Measurements from ENCODE around the gene SUSD6. TPM values are rescaled to one million over a fixed set of nuclear protein-coding genes. Genes with fewer than 3 reads are reported as not detected.
A peak's percentile ranks its signal among the peaks of the same experiment; 100 is the strongest.

SUSD6 gene
- total and polyA plus RNA-seq, 9 of the 15 experiments (the other 6 are each of a cell fraction or from before 2014, with no cell fraction given) = 2.9 to 20.7 (median 5.6) TPM

DNA sequence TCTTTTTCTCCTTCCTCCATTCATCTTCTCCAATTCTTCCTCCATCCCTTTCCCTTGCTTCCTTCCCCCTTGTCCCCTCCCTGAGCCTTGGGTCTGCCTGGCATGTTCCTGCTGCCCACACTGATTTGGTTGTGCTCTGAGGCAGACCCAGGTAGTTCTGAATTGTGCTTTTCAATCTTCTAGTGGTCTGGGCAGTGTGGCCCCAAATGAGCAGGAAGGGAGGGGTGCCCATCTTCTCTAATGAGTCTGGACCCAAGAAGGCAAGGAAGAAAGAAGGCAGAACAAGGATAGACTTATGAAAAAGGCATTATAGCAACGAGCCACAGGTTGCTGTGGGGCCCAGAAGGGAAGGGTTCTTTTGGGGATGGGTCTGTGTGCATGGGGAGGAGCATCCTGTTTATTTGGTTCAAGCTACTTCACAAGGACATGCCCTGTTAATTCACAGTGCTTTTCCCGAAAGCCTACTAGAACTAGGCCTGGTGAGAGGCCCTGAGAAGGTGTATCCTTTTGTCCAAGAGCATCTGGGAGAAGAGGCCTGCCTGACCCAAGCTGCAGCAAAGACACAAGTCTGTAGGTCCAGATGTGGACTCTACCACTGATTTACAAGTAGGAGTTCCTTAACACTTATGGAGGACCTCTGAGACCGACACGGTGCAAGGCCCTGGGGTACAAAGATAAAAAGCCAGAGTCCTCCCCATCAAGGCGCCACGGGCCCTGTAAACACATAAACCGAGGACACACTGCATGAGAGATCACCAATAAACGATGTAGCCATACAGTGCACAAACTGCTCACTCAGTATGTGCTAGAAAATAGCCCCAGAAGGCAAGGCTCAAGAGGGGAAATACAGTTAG, 1.1 kb upstream of the SUSD6 start:
- Histone ChIP-seq H3K27ac (ENCODE audit: extremely low read depth, low read depth, low read length) (peak overlapping the region; percentile 63), H3K9me1 (ENCODE audit: control insufficient read depth, insufficient read depth, low read length) (no peaks in the 10 kb centered on the region), H3K9ac (ENCODE audit: insufficient read depth in 1 of 2, low read depth in 2 of 2, low read length in 2 of 2) (peak overlapping the region; percentile 66 to 85; a peak in 3 of 4 replicates), H2AFZ (ENCODE audit: low read depth, low read length) (peak overlapping the region; percentile 94), H3K27me3 (ENCODE audit: control insufficient read depth in 2 of 2, insufficient read depth in 2 of 2, low read length in 2 of 2) (no peaks in the 10 kb centered on the region), H3K9me3 (replicated peaks; ENCODE audit: control insufficient read depth, insufficient read depth, low read depth, low read length) (no peaks in the 10 kb centered on the region), H3K4me2 (ENCODE audit: insufficient read depth, low read length) (peak overlapping the region; percentile 90), H3K4me3 (peak overlapping the region; percentile 53), H3K36me3 (ENCODE audit: control insufficient read depth, insufficient read depth, low read length) (peaks cover 12% of the 10 kb centered on the region; the same call in 2 of the 3 replicates), H3K4me1 (replicated peaks in 1 of 2; ENCODE audit: control insufficient read depth in 2 of 2, insufficient read depth in 2 of 2, low read length in 2 of 2) (peaks cover 19 to 26% of the 10 kb centered on the region in 2 experiments), H4K20me1 (replicated peaks; ENCODE audit: control insufficient read depth, insufficient read depth, low read length) (no peaks in the 10 kb centered on the region), H3K79me2 (ENCODE audit: control insufficient read depth, insufficient read depth, low read length) (peaks cover 40% of the 10 kb centered on the region)
- BruUV-seq (replicated peaks) = no TSS peak
- CTCF ChIA-PET (ENCODE audit: low intra/inter-chr PET ratio) = no interaction called here
- in situ Hi-C loops (cut with MboI) (no loop called here), intact Hi-C loops (cut with micrococcal nuclease) (loop anchor here (5.0 kb wide), 1 partner anchor 87 kb away; no protein-coding TSS in a partner anchor)
- DNase-seq (ENCODE audit: extremely low read depth in 1 of 4, low spot score in 3 of 4) (peak in 1 of 4 experiments; percentile 33), ATAC-seq (peak; percentile 5), FAIRE-seq (peak; percentile 80)
- WGBS (ENCODE audit: insufficient coverage, low coverage, missing lambda C conversion rate) = 7% methylated on average over 8 of the region's 8 CpGs
- POLR2A ChIA-PET = interaction anchor here (1.0 to 1.2 kb wide), 2 partner anchors 28 to 95 kb away, joined by 4 read pairs; no protein-coding TSS in a partner anchor
- TF ChIP-seq, protein P1, sequence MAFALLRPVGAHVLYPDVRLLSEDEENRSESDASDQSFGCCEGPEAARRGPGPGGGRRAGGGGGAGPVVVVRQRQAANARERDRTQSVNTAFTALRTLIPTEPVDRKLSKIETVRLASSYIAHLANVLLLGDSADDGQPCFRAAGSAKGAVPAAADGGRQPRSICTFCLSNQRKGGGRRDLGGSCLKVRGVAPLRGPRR (CRISPR knock-in tag; IDR thresholded peaks at IDR 0.05) = no peak
- TF ChIP-seq CCNT2 (IDR thresholded peaks at IDR 0.05; ENCODE audit: borderline replicate concordance, extremely low read depth, insufficient read length, low read depth, low read length) (no peak), MTA2 (IDR thresholded peaks at IDR 0.05; ENCODE audit: low read depth) (no peak), GTF2A2 (tag; IDR thresholded peaks at IDR 0.05) (no peak), BCL6 (CRISPR knock-in tag; IDR thresholded peaks at IDR 0.05) (no peak), CXXC5 (CRISPR knock-in tag; IDR thresholded peaks at IDR 0.05) (no peak), TBP (optimal IDR thresholded peaks at IDR 0.05; ENCODE audit: low read depth, low read length) (no peak), TFE3 (CRISPR knock-in tag; IDR thresholded peaks at IDR 0.05) (no peak), ZNF639 (CRISPR knock-in tag; conservative IDR thresholded peaks at IDR 0.05 in 1 of 2, IDR thresholded peaks at IDR 0.05 in 1 of 2) (0 out of 4 replicates have a peak, but pooled peaks of 1 of the 2 experiments have one; percentile 3)
- TF ChIP-seq, protein P2, sequence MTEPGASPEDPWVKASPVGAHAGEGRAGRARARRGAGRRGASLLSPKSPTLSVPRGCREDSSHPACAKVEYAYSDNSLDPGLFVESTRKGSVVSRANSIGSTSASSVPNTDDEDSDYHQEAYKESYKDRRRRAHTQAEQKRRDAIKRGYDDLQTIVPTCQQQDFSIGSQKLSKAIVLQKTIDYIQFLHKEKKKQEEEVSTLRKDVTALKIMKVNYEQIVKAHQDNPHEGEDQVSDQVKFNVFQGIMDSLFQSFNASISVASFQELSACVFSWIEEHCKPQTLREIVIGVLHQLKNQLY (CRISPR knock-in tag; conservative IDR thresholded peaks at IDR 0.05) = no peak
- TF ChIP-seq, protein P3, sequence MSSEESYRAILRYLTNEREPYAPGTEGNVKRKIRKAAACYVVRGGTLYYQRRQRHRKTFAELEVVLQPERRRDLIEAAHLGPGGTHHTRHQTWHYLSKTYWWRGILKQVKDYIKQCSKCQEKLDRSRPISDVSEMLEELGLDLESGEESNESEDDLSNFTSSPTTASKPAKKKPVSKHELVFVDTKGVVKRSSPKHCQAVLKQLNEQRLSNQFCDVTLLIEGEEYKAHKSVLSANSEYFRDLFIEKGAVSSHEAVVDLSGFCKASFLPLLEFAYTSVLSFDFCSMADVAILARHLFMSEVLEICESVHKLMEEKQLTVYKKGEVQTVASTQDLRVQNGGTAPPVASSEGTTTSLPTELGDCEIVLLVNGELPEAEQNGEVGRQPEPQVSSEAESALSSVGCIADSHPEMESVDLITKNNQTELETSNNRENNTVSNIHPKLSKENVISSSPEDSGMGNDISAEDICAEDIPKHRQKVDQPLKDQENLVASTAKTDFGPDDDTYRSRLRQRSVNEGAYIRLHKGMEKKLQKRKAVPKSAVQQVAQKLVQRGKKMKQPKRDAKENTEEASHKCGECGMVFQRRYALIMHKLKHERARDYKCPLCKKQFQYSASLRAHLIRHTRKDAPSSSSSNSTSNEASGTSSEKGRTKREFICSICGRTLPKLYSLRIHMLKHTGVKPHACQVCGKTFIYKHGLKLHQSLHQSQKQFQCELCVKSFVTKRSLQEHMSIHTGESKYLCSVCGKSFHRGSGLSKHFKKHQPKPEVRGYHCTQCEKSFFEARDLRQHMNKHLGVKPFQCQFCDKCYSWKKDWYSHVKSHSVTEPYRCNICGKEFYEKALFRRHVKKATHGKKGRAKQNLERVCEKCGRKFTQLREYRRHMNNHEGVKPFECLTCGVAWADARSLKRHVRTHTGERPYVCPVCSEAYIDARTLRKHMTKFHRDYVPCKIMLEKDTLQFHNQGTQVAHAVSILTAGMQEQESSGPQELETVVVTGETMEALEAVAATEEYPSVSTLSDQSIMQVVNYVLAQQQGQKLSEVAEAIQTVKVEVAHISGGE (CRISPR knock-in tag; IDR thresholded peaks at IDR 0.05) = no peak
